ENCODE measurements around the gene DLK1.

DLK1 gene

DNA sequence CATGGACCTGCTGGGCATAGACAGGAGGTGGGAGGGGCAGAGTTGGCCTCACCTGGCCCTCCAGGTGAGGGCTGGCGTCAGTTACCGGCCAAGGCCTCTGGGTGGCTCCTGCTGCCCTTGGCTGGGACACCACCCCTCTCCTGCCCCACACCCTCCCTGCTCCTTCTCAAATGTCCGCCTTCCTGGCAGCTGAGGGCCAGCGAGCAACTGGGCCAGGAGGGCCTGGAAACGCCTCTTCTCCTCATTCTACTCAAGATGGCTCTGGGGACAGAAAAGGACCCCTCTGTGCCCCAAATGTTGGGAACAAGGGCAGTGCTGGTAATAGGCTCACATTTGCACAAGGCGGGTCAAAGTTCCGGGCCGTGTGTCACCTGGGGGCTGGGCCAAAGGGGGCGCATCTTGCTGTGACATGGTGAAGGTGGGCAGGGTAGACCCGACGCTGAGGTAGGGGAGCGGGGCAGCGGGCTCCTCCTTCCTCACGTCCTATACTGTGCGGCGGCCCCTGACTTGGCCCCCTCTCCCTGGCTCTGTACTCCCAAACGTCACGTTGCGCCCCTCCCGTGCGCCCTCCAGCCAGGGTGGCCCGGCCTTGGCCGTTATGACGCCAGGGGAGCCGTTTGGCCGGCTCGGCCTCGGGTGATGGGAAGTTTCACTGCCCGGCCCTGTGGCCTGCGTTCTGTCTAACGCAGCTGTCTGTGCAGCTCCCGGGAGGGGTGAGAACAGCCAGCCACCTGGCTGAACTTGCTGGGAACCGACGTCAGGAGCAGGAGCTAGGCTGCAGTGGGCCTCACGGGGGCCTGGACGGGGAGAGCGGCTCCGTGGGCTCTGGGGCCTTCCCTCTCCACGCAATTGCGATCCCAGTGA is 18.0 kb upstream of the DLK1 start:
- no peak overlapping the region for H3K9ac ChIP-seq
- H3K27ac ChIP-seq: no peak overlapping the region

DNA sequence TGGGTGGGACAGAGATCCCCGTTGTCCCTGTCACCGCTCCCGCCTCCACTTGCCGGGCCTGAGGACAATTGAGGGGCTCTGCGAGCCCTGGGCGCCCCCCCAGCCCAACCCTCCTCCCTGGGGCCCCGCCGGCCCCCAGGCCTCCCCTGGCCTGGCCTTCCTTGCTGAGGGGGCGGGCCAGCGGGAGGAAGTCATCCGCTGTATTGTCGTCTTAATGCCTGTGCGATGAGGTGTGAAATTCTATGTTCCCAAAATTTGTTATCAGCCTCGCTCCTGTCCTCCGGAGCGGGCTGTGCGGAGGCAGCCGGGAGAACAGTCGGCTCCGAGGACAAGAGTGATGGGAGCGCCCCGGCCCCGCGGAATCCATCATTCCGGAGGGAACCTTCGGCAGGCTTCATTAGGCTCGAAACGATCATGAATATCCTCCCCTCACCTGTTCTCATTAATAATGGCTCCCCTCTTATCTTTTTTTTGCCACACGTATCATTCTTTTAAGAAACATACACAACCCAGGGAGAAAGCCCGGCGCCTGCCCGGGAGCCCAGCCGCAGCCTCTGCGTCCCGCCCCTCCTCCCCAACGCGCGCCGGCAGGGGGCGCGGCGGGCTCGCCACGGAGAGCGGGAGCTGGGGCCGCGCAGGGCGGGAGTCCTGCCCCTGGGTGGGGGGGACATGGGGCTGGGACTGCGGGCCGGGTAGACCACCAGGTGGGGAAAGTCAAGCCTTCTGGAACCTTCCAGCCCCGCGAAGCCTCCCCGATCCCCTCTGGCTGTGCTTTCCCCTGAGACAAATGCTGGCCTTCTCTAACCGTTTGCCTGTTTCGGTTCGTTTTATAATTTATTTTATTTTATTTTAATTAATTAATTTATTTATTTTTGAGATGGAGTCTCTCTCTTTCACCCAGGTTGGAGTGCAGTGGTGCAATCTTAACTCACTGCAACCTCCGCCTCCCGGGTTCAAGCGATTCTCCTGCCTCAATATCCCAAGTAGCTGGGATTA is 17.1 kb upstream of the DLK1 start:
- Histone ChIP-seq H3K36me3 (ENCODE audit: control insufficient read depth, insufficient read depth, low read length) (no peaks in the 10 kb centered on the region), H3K4me2 (ENCODE audit: low read length) (no peak overlapping the region), H3K27me3 (ENCODE audit: control insufficient read depth, insufficient read depth, low read length) (no peaks in the 10 kb centered on the region), H3K79me2 (no peaks in the 10 kb centered on the region), H2AFZ (no peak overlapping the region), H3K9ac (no peak overlapping the region), H3K27ac (no peak overlapping the region), H3K4me3 (ENCODE audit: low read depth, low read length) (no peak overlapping the region), H3K4me1 (no peaks in the 10 kb centered on the region), H3K9me3 (ENCODE audit: control insufficient read depth, low read length) (no peaks in the 10 kb centered on the region)
- TF ChIP-seq, protein P1, sequence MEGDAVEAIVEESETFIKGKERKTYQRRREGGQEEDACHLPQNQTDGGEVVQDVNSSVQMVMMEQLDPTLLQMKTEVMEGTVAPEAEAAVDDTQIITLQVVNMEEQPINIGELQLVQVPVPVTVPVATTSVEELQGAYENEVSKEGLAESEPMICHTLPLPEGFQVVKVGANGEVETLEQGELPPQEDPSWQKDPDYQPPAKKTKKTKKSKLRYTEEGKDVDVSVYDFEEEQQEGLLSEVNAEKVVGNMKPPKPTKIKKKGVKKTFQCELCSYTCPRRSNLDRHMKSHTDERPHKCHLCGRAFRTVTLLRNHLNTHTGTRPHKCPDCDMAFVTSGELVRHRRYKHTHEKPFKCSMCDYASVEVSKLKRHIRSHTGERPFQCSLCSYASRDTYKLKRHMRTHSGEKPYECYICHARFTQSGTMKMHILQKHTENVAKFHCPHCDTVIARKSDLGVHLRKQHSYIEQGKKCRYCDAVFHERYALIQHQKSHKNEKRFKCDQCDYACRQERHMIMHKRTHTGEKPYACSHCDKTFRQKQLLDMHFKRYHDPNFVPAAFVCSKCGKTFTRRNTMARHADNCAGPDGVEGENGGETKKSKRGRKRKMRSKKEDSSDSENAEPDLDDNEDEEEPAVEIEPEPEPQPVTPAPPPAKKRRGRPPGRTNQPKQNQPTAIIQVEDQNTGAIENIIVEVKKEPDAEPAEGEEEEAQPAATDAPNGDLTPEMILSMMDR (IDR thresholded peaks at IDR 0.05): peak; percentile 43

More for the DNA sequence above, 18.0 kb upstream of the DLK1 start:
- Histone ChIP-seq H3K4me3 (ENCODE audit: low read depth, low read length) (no peak overlapping the region), H3K9me3 (ENCODE audit: control insufficient read depth, low read length) (no peaks in the 10 kb centered on the region), H2AFZ (peak overlapping the region; percentile 62), H3K4me1 (no peaks in the 10 kb centered on the region), H3K27me3 (ENCODE audit: control insufficient read depth, insufficient read depth, low read length) (no peaks in the 10 kb centered on the region), H3K36me3 (ENCODE audit: control insufficient read depth, insufficient read depth, low read length) (no peaks in the 10 kb centered on the region), H3K4me2 (ENCODE audit: low read length) (no peak overlapping the region), H3K79me2 (no peaks in the 10 kb centered on the region)
- TF ChIP-seq, protein P1 (IDR thresholded peaks at IDR 0.05): no peak

DNA sequence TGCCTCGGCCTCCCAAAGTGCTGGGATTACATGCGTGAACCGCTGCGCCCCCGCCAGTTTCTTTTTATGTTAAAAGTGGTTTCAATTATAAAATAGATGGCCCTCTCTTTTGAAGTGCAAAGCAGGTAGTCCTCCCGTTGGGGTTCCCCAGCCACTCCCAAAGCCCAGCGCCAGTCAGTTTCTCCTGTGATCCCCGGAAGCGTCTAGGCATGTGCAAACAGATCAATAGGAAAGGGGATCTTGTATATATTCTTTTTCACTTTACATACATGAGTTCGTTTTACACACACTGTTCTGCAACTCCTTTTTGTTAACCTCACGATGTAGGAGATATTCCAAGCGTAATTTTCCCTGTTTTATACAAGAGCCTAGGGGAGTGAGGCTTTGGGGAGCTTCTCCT is 16.3 kb upstream of the DLK1 start:
- Histone ChIP-seq H3K4me3 (ENCODE audit: low read depth, low read length) (no peak overlapping the region), H3K36me3 (ENCODE audit: control insufficient read depth, insufficient read depth, low read length) (no peaks in the 10 kb centered on the region), H3K9ac (no peak overlapping the region), H3K27ac (no peak overlapping the region), H3K4me1 (no peaks in the 10 kb centered on the region), H3K27me3 (ENCODE audit: control insufficient read depth, insufficient read depth, low read length) (no peaks in the 10 kb centered on the region), H3K9me3 (ENCODE audit: control insufficient read depth, low read length) (no peaks in the 10 kb centered on the region), H3K79me2 (no peaks in the 10 kb centered on the region), H2AFZ (no peak overlapping the region), H3K4me2 (ENCODE audit: low read length) (no peak overlapping the region)
- TF ChIP-seq, protein P1 (IDR thresholded peaks at IDR 0.05): no peak

DNA sequence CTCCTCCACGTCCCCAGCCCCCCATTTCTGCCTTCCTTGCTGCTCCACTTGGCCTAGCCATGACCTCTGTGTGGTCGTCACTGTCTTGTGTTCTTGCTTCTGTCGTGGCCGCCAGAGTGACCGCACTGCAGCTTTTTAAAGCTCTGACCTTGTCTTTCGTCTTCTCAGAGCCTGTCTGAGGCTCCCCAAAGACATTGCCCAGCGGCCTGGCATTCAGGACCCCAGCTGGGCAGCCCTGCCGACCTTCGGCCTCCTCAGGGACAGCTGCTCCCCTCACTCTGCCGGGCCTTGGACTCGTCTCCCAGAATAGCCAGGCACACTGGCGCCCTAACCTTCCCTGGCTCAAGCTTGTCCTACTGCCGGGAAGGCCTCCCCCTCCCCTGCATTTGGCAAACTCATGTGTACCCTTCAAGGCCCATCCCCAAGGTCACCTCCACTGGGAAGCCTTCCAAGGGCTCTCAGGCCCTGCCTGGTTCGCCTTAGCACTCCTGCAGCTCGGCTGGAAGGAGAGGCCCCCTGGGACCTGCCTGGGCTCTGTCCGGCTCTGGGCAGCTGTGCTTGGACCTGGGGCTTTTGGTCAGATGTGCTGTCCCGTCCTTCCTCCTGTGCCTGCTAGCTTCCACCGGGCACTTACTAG is 15.7 kb upstream of the DLK1 start:
- H2AFZ ChIP-seq: no peak overlapping the region
- no peaks in the 10 kb centered on the region for H3K36me3 ChIP-seq (ENCODE audit: control insufficient read depth, insufficient read depth, low read length)
- H3K27ac ChIP-seq: no peak overlapping the region
- H3K9me3 ChIP-seq (ENCODE audit: control insufficient read depth, low read length): no peaks in the 10 kb centered on the region
- H3K9ac ChIP-seq: no peak overlapping the region
- no peaks in the 10 kb centered on the region for H3K79me2 ChIP-seq
- H3K27me3 ChIP-seq (ENCODE audit: control insufficient read depth, insufficient read depth, low read length): no peaks in the 10 kb centered on the region
- TF ChIP-seq, protein P1 (IDR thresholded peaks at IDR 0.05): no peak
- H3K4me3 ChIP-seq (ENCODE audit: low read depth, low read length): no peak overlapping the region
- no peaks in the 10 kb centered on the region for H3K4me1 ChIP-seq
- no peak overlapping the region for H3K4me2 ChIP-seq (ENCODE audit: low read length)
